ENCODE measurements around the gene GJC2. TPM values are rescaled to one million over a fixed set of nuclear protein-coding genes. Genes with fewer than 3 reads are reported as not detected.

The GJC2 gene
- total and polyA plus RNA-seq, 11 donors: 0.40 to 3.8 (median 0.78) TPM

DNA sequence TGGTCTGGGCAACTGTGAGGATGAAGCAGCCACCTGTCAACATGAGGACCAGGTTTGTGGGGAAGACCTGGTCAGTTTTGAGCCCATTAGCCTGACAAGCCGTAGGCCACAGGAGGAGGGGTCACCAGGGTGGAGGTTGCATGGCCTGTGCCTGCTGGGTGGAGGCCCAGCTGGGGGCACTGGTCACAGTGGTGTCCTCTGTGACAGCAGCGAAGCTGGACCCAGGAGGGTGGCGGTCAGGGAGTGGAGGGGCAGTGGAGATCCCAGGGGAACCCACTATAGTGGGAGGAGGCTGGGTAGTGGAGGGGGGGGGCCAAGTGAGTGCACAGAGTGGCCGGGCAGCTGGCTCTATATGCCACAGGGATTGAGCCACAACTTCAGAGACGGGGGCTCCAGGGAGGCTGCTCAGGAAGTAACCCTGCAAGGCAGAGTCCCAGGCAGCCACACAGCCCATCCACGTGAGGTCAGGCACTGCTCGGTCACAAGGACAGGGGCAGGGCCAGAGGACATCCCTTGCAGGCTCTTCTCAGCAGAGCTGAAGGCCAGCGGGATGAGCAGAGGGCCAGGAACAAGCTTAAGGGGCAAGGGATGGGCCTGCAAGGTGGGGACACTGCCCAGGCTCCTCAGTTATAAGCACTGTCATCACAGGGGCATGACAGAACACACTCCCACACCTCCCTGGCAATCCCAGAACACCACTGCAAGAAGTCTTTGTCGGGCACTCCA lies 44.3 kb upstream of the GJC2 start:
- TF ChIP-seq POLR2A (IDR thresholded peaks at IDR 0.05): no peak
- TF ChIP-seq, protein P1, sequence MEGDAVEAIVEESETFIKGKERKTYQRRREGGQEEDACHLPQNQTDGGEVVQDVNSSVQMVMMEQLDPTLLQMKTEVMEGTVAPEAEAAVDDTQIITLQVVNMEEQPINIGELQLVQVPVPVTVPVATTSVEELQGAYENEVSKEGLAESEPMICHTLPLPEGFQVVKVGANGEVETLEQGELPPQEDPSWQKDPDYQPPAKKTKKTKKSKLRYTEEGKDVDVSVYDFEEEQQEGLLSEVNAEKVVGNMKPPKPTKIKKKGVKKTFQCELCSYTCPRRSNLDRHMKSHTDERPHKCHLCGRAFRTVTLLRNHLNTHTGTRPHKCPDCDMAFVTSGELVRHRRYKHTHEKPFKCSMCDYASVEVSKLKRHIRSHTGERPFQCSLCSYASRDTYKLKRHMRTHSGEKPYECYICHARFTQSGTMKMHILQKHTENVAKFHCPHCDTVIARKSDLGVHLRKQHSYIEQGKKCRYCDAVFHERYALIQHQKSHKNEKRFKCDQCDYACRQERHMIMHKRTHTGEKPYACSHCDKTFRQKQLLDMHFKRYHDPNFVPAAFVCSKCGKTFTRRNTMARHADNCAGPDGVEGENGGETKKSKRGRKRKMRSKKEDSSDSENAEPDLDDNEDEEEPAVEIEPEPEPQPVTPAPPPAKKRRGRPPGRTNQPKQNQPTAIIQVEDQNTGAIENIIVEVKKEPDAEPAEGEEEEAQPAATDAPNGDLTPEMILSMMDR (IDR thresholded peaks at IDR 0.05): no peak
- no peak for ATAC-seq
- 72 to 91% (median 81%) methylated on average over 7 to 9 of the region's 9 CpGs for WGBS, 4 donors
- no peak overlapping the region for H3K4me3 ChIP-seq
- H3K27ac ChIP-seq: no peak overlapping the region
- no peaks in the 10 kb centered on the region for H3K27me3 ChIP-seq
- no peaks in the 10 kb centered on the region for H3K9me3 ChIP-seq
- peaks cover 5 to 56% (median 38%) of the 10 kb centered on the region in 12 donors for H3K4me1 ChIP-seq
- intact Hi-C loops (cut with DNase I): loop anchor here in 1 of 10 donors (5.0 kb wide), 1 partner anchor 62 kb away; the partner anchor contains the start of gene IBA57
- no peak for DNase-seq
- H3K36me3 ChIP-seq: peaks cover 0 to 37% (median 26%) of the 10 kb centered on the region in 9 donors

DNA sequence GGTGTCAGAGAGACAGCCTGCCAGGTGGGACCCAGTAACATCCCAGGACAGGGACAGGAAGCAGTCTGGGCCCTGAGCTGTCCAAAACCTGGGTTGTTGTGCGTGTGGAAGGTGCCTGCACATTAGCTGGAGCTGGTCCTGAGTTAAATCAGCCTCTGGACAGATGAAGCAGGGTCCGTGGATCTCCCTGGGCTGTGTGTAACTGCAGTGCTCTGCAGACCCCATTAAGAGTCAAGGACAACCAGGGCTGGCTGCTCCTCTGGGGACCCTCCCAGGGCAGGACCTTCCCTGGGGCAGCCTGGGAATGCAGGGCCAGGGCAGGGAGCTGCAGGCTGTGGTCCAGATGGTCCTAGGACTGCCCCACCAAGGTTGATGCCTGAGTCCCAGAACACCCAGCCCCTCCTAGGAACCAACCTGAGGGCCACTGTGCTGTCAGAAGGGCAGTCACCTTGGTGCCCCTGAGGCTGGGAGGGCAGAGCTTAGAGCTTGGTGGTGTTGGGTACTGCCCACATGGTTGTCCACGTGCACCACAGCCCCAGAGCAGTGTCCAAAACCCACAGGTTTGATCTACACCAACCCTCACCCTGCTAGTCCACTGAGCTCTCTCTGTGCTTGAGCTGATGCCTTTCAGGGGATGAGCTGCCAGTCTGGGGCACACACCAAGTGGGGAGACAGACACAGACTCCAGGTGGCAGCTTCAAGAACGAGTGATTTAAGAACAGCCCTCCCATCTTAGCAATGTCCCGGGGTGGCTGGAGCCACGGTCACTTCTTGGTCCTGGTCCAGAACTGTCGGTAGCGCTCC lies 43.5 kb upstream of the GJC2 start:
- no peaks in the 10 kb centered on the region for H3K27me3 ChIP-seq
- TF ChIP-seq, protein P1 (IDR thresholded peaks at IDR 0.05): no peak
- TF ChIP-seq POLR2A (IDR thresholded peaks at IDR 0.05): no peak
- no peak overlapping the region for H3K4me3 ChIP-seq
- 82 to 87% (median 86%) methylated on average over 7 to 8 of the region's 8 CpGs for WGBS, 4 donors
- H3K9me3 ChIP-seq: no peaks in the 10 kb centered on the region
- intact Hi-C loops (cut with DNase I): loop anchor here in 1 of 10 donors (5.0 kb wide), 1 partner anchor 61 kb away; the partner anchor contains the start of gene IBA57
- no peak overlapping the region for H3K27ac ChIP-seq
- no peak for DNase-seq
- H3K4me1 ChIP-seq: peaks cover 5 to 56% (median 39%) of the 10 kb centered on the region in 12 donors
- peaks cover 0 to 30% (median 22%) of the 10 kb centered on the region in 9 donors for H3K36me3 ChIP-seq
- ATAC-seq: no peak

DNA sequence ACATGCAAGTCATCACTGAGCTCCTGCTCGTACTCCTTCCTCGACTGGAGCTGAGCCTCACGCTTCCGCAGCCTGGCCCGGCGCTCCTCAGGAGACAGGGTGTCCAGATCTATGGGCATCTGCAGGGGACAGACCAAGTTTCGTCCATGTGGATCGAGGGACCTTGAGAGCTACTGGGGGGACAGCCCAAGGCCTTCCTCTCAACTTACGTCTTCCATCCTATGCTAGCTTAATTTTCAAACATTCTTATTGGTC lies 43.0 kb upstream of the GJC2 start:
- Histone ChIP-seq H3K27me3 (no peaks in the 10 kb centered on the region), H3K4me1 (peaks cover 5 to 52% (median 35%) of the 10 kb centered on the region in 12 donors), H3K27ac (no peak overlapping the region), H3K4me3 (no peak overlapping the region), H3K9me3 (no peaks in the 10 kb centered on the region), H3K36me3 (peaks cover 0 to 26% (median 21%) of the 10 kb centered on the region in 9 donors)
- intact Hi-C loops (cut with DNase I): loop anchor here in 1 of 10 donors (5.0 kb wide), 1 partner anchor 61 kb away; the partner anchor contains the start of gene IBA57
- TF ChIP-seq POLR2A (IDR thresholded peaks at IDR 0.05): no peak
- TF ChIP-seq, protein P1 (IDR thresholded peaks at IDR 0.05): no peak
- DNase-seq (no peak), ATAC-seq (no peak)
- WGBS, 4 donors: 88 to 92% (median 89%) methylated on average over 9 of the region's 9 CpGs

DNA sequence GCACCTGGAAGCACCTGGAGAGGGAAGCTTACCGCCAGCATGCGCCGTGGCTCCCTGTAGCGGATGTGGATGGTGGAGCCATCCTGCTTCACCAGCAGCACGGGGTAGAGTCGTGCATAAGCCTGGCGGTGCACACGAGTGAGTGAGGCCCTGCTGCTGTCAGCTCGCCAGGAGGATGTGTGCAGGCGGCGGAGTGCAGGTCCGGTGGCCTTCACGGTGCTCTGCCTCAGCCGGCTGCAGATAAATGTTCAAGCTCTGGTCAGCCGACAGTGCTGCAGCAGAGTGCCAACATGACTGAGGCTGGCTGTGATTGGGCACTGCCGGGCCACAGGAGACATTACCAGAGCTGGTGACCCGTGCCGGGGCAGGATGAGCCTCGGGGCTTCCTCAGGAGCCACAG lies 42.1 kb upstream of the GJC2 start:
- Histone ChIP-seq H3K27me3 (no peaks in the 10 kb centered on the region), H3K27ac (no peak overlapping the region)

More for the DNA sequence above, 42.1 kb upstream of the GJC2 start:
- Histone ChIP-seq H3K4me1 (peaks cover 5 to 43% (median 29%) of the 10 kb centered on the region in 12 donors), H3K9me3 (no peaks in the 10 kb centered on the region), H3K4me3 (peak overlapping the region in 2 of 12 donors; percentile 65 to 82), H3K36me3 (peaks cover 0 to 26% (median 21%) of the 10 kb centered on the region in 9 donors)
- intact Hi-C loops (cut with DNase I): loop anchor here in 5 of 10 donors (2.0 to 5.0 kb wide), 3 partner anchors 25 to 60 kb away; partner anchors contain the start of genes ARF1 (in 3 of the 5), GUK1 (in 1 of the 5) and IBA57 (in 1 of the 5)
- DNase-seq (peak in 1 of 5 donors; percentile 34), ATAC-seq (no peak)
- TF ChIP-seq, protein P1 (IDR thresholded peaks at IDR 0.05): no peak
- TF ChIP-seq POLR2A (IDR thresholded peaks at IDR 0.05): no peak
- WGBS, 4 donors: 84 to 89% (median 87%) methylated on average over 13 to 19 of the region's 19 CpGs
